MM.1S (cell line): ENCODE results near the gene TNP1.

ENCODE experiments used
- DNase-seq: peaks from one replicate; pipeline ENCODE4 v3.0.0-alpha.2; 2015
- H2AFZ ChIP-seq: fragments of 300-600 bp; sonication (generic); 2 replicates; pipeline ENCODE4 v1.6.0; 2016; ENCODE audit warnings: antibody characterized with exemption, low read length
- H3F3A ChIP-seq: fragments of 300-600 bp; sonication (generic); 2 replicates; pipeline ENCODE4 v1.6.1; 2016; ENCODE audit warnings: mild to moderate bottlenecking, antibody characterized with exemption, low read length, moderate library complexity, mixed read lengths; ENCODE audit not compliant: insufficient read depth
- H3K27ac ChIP-seq: fragments of 300-600 bp; sonication (generic); 2 replicates; pipeline ENCODE4 v1.5.1; 2016; ENCODE audit warnings: mild to moderate bottlenecking, low read length
- H3K27me3 ChIP-seq: fragments of 300-600 bp; sonication (generic); replicated peaks from 2 replicates; pipeline ENCODE4 v1.6.0; 2016; ENCODE audit warnings: low read length; ENCODE audit not compliant: insufficient read depth
- H3K36me3 ChIP-seq: fragments of 300-600 bp; sonication (generic); replicated peaks from 2 replicates; pipeline ENCODE4 v1.6.1; 2016; ENCODE audit warnings: mild to moderate bottlenecking, low read length, mixed read lengths; ENCODE audit not compliant: insufficient read depth
- H3K4me1 ChIP-seq: fragments of 300-600 bp; sonication (generic); 2 replicates; pipeline ENCODE4 v1.6.1; 2016; ENCODE audit warnings: low read length, mixed read lengths
- H3K4me2 ChIP-seq: fragments of 300-600 bp; sonication (generic); 2 replicates; pipeline ENCODE4 v1.6.0; 2016; ENCODE audit warnings: low read depth, low read length
- H3K4me3 ChIP-seq: fragments of 300-600 bp; sonication (generic); 2 replicates; pipeline ENCODE4 v1.5.1; 2016; ENCODE audit warnings: low read length, mixed read lengths
- H3K79me2 ChIP-seq: fragments of 300-600 bp; sonication (generic); 2 replicates; pipeline ENCODE4 v1.6.1; 2016; ENCODE audit warnings: mixed run types, low read length, mixed read lengths
- H3K9ac ChIP-seq: fragments of 300-600 bp; sonication (generic); 2 replicates; pipeline ENCODE4 v1.6.1; 2016; ENCODE audit warnings: low read length, mixed read lengths
- H3K9me2 ChIP-seq: fragments of 300-600 bp; sonication (generic); replicated peaks from 2 replicates; pipeline ENCODE4 v1.6.1; 2016; ENCODE audit warnings: mild to moderate bottlenecking, low read length, mixed read lengths; ENCODE audit not compliant: insufficient read depth
- H3K9me3 ChIP-seq: fragments of 300-600 bp; sonication (generic); replicated peaks from 2 replicates; pipeline ENCODE4 v1.6.1; 2016; ENCODE audit warnings: mild to moderate bottlenecking, low read length, mixed read lengths; ENCODE audit not compliant: insufficient read depth
- H4K20me1 ChIP-seq: fragments of 300-600 bp; sonication (generic); 2 replicates; pipeline ENCODE4 v1.6.1; 2016; ENCODE audit warnings: mild to moderate bottlenecking, low read length, moderate library complexity, mixed read lengths; ENCODE audit not compliant: insufficient read depth
- CTCF ChIP-seq: fragments of 300-600 bp; sonication (generic); IDR thresholded peaks from 2 replicates; pipeline ENCODE4 v1.5.1; 2016; ENCODE audit warnings: antibody characterized with exemption, low read length, mixed read lengths
- EZH2 ChIP-seq: fragments of 300-600 bp; sonication (generic); optimal IDR thresholded peaks from 2 replicates; pipeline ENCODE3; 2017; ENCODE audit warnings: low read depth, mild to moderate bottlenecking, antibody characterized with exemption, low read length, mixed read lengths
- EZH2phosphoT487 ChIP-seq: fragments of 300-600 bp; sonication (generic); IDR thresholded peaks from 2 replicates; pipeline ENCODE4 v1.6.1; 2018; ENCODE audit warnings: antibody characterized with exemption, low read length

TNP1 gene

DNA sequence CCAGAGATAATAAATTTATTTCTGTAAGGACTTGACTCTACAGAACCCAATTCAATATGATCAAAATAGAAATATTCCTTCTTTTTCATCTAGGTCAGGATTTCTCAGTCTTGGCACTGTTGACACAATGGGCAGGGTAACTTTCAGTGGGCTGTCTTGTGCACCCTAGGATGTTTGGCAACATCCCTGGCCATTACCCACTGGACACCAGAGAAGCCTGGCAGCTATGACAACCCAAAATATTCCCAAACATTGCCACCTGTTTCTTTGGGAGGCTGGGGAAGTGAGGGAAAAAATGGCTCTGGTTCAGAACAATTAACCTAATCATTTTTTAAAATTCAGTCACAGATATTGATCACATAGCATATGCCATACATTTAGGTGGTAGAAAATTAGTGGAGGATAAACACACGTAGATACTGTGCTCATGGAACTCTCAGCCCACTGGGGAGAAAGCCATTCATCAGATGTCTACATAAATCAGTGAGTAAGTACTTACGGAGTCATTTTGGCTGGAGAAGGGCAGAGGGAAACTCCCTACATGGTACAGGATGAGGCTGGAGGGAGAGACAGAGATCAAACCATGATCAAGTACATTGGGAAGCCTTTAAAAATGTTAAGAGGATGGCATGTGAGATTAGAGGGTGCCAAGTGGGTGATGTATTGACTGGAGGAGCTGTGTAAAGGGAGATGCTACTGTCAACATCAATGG lies 718 bp upstream of the TNP1 start:
- Histone ChIP-seq H3K36me3 (no peaks in the 10 kb centered on the region), H3K9ac (no peak overlapping the region), H3K27ac (no peak overlapping the region), H3K9me3 (no peaks in the 10 kb centered on the region), H3K4me1 (no peaks in the 10 kb centered on the region), H3K9me2 (no peaks in the 10 kb centered on the region), H4K20me1 (no peaks in the 10 kb centered on the region), H3K79me2 (no peaks in the 10 kb centered on the region), H2AFZ (no peak overlapping the region), H3F3A (no peaks in the 10 kb centered on the region), H3K4me3 (no peak overlapping the region), H3K4me2 (no peak overlapping the region), H3K27me3 (no peaks in the 10 kb centered on the region)
- DNase-seq: no peak
- TF ChIP-seq EZH2phosphoT487 (no peak), CTCF (no peak), EZH2 (no peak)

- H3K4me1 ChIP-seq: no peaks in the 10 kb centered on the region
- no peaks in the 10 kb centered on the region for H3F3A ChIP-seq
- H3K9me3 ChIP-seq: no peaks in the 10 kb centered on the region
- no peak overlapping the region for H3K4me3 ChIP-seq
- H4K20me1 ChIP-seq: no peaks in the 10 kb centered on the region
- no peaks in the 10 kb centered on the region for H3K9me2 ChIP-seq
- no peak overlapping the region for H3K4me2 ChIP-seq
- H3K9ac ChIP-seq: no peak overlapping the region
- H3K79me2 ChIP-seq: no peaks in the 10 kb centered on the region
- no peak overlapping the region for H3K27ac ChIP-seq
- no peaks in the 10 kb centered on the region for H3K27me3 ChIP-seq
- H3K36me3 ChIP-seq: no peaks in the 10 kb centered on the region
- no peak for TF ChIP-seq EZH2phosphoT487
- no peak for TF ChIP-seq CTCF
- no peak for TF ChIP-seq EZH2
- DNase-seq: no peak
- H2AFZ ChIP-seq: no peak overlapping the region
These were observed 1.6 kb downstream of the TNP1 start for GRCh38 chr2:216858312-216858711.

- Histone ChIP-seq H2AFZ (no peak overlapping the region), H3K27me3 (no peaks in the 10 kb centered on the region), H3K9me3 (no peaks in the 10 kb centered on the region), H3K4me3 (no peak overlapping the region), H3K27ac (no peak overlapping the region), H3K4me2 (no peak overlapping the region), H3K4me1 (no peaks in the 10 kb centered on the region), H3F3A (no peaks in the 10 kb centered on the region), H4K20me1 (no peaks in the 10 kb centered on the region), H3K36me3 (no peaks in the 10 kb centered on the region), H3K9ac (no peak overlapping the region), H3K79me2 (no peaks in the 10 kb centered on the region), H3K9me2 (no peaks in the 10 kb centered on the region)
- TF ChIP-seq EZH2phosphoT487 (no peak), CTCF (no peak), EZH2 (no peak)
- DNase-seq: no peak
These were observed 2.7 kb downstream of the TNP1 start for GRCh38 chr2:216857131-216857550.
